Lower lobe of right lung (tissue), 2 donors: ENCODE results near the gene FGFRL1. TPM values are rescaled to one million over a fixed set of nuclear protein-coding genes. Genes with fewer than 3 reads are reported as not detected.

Source experiments
- ATAC-seq, 2 donors: fragments of 200-7000 bp; cut with Tn5 transposase; one replicate each; pipeline ENCODE4 v1.9.1; 2020 to 2022; ENCODE audit warnings: mild to moderate bottlenecking in 2 of 2, moderate library complexity in 2 of 2
- DNase-seq: peaks from one replicate; pipeline ENCODE4 v3.0.0-alpha.2; 2020
- H3K27ac ChIP-seq: fragments of 200-600 bp; one replicate; pipeline ENCODE4 v1.8.0; 2022
- H3K27me3 ChIP-seq: fragments of 200-600 bp; one replicate; pipeline ENCODE4 v1.8.0; 2022; ENCODE audit warnings: low read depth
- H3K36me3 ChIP-seq: fragments of 200-600 bp; one replicate; pipeline ENCODE4 v1.8.0; 2022; ENCODE audit warnings: mild to moderate bottlenecking
- H3K4me1 ChIP-seq: fragments of 200-600 bp; one replicate; pipeline ENCODE4 v1.8.0; 2022
- H3K4me3 ChIP-seq: fragments of 200-600 bp; one replicate; pipeline ENCODE4 v1.8.0; 2022; ENCODE audit warnings: mild to moderate bottlenecking
- H3K9me3 ChIP-seq: fragments of 200-600 bp; one replicate; pipeline ENCODE4 v1.8.0; 2022
- intact Hi-C: fragments of 100-400 bp; cut with DNase I; formaldehyde crosslinking; loops from one replicate; pipeline ENCODE4 v1.11.0; 2022
- total RNA-seq: library from RNA; stranded (reverse); fragmentation: NEBNext Ultra II Directional; extraction: Animal tissue kit (Norgen Biotek cat#: 25700); gene quantifications from one replicate; pipeline ENCODE4 v1.2.1, GENCODE V29; 2021
- TF ChIP-seq, protein P1 (sequence below): fragments of 200-600 bp; IDR thresholded peaks from one replicate; pipeline ENCODE4 v1.8.0; 2022; ENCODE audit warnings: antibody characterized with exemption, mild to moderate bottlenecking
- donor health status: DM: no; HTN: yes; CAD: no; lungs with severe emphysema.

FGFRL1 gene
- total RNA-seq, 1 donor from 2014 or later, result 23.4 TPM

DNA sequence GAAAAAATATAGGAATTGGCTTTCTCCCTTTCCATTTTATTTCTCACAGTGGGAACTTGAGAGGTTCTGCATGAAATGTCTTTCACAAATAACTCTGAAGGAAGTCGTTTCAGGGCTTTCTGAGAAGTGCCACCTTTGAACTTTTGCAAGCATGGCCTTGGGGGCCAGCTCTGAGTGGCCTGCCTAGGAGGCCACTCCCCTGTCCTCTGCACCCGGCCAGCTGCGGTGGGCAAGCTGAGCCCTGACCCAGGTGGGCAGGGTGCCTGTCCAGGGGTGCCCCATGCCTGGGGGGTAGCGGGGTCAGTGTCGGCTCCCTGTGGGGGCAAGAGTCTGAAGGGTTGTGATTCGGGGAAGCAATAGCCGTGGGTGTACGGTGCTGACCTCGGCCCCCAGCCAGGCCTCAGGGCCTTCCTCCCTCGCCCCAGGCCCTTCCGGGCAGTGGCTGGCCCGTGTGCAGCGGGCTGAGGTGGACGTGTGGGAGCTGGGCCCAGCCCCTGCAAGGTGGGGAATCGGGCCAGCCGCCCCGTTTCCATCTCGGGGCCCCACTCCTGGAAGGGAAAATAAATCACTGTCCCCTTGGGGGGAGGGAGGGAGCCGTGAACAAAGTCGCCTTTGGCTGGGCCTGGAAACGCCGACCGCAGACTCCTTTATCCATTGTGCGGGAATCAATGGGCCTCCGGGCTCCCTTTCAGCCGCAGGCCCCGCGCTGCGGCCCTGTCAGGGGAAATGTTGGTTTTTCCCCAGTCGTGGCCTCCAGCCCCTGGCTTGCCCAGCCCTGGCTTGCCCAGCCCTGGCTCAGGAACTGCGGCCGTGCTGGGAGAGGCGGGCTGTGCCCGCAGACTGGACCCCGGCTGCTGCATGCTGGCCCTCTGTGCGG is 3.1 kb downstream of the FGFRL1 start:
- H3K9me3 ChIP-seq, result no peaks in the 10 kb centered on the region
- DNase-seq, result no peak
- ATAC-seq, result no peak
- peaks cover 23% of the 10 kb centered on the region for H3K4me1 ChIP-seq
- no peaks in the 10 kb centered on the region for H3K27me3 ChIP-seq
- no peaks in the 10 kb centered on the region for H3K36me3 ChIP-seq
- no peak overlapping the region for H3K27ac ChIP-seq
- H3K4me3 ChIP-seq, result no peak overlapping the region
- TF ChIP-seq, protein P1, sequence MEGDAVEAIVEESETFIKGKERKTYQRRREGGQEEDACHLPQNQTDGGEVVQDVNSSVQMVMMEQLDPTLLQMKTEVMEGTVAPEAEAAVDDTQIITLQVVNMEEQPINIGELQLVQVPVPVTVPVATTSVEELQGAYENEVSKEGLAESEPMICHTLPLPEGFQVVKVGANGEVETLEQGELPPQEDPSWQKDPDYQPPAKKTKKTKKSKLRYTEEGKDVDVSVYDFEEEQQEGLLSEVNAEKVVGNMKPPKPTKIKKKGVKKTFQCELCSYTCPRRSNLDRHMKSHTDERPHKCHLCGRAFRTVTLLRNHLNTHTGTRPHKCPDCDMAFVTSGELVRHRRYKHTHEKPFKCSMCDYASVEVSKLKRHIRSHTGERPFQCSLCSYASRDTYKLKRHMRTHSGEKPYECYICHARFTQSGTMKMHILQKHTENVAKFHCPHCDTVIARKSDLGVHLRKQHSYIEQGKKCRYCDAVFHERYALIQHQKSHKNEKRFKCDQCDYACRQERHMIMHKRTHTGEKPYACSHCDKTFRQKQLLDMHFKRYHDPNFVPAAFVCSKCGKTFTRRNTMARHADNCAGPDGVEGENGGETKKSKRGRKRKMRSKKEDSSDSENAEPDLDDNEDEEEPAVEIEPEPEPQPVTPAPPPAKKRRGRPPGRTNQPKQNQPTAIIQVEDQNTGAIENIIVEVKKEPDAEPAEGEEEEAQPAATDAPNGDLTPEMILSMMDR, result no peak
- intact Hi-C loops, result no loop called here

DNA sequence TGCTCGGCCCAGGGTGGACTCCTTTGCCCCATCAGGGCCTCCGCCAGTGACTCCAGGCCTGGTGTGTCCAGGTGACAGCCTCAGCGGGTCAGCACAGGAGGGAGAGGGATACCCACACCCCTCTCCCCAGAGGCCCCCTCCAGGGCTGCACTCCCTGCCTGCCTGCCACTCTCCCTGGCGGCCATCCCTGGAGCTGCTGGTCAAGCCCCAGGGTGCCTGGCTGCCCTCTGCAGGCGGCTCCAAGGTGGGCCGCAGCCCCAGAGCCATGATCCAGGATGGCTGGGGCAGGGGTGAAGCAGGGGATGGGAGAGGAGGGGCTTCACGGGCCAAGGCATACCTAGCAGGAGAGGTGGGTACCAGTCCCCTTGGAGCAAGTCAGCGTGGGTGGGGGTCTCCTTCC is 3.8 kb downstream of the FGFRL1 start:
- no peaks in the 10 kb centered on the region for H3K27me3 ChIP-seq
- DNase-seq (no peak), ATAC-seq (no peak)
- no peaks in the 10 kb centered on the region for H3K9me3 ChIP-seq
- no peaks in the 10 kb centered on the region for H3K36me3 ChIP-seq
- TF ChIP-seq, protein P1, result no peak
- peaks cover 19% of the 10 kb centered on the region for H3K4me1 ChIP-seq
- no peak overlapping the region for H3K27ac ChIP-seq
- no peak overlapping the region for H3K4me3 ChIP-seq
- intact Hi-C loops, result no loop called here

DNA sequence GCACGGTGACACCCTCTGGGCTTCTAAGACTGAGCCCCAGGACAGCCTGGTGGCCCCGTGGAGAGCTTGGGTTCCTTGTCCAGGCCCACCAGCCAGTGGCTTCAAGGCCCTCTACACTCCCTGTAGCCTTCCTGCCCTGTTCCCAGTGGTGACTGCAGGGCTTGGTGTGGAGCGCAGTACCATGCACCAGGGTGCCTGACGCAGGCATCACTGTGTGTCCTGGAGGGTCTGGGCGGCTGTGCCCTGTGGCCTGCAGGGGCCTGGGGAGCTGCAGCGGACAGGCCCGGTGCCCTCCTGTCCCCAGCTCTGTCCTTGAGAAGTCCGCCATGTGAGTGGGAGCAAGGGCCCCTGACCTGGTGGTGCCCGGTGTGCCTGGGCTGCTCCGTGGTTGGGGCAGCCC is 4.3 kb downstream of the FGFRL1 start:
- H3K9me3 ChIP-seq, result no peaks in the 10 kb centered on the region
- no peak for DNase-seq
- no peak for ATAC-seq
- intact Hi-C loops, result no loop called here
- H3K4me3 ChIP-seq, result no peak overlapping the region
- no peaks in the 10 kb centered on the region for H3K27me3 ChIP-seq
- peaks cover 14% of the 10 kb centered on the region for H3K4me1 ChIP-seq
- H3K36me3 ChIP-seq, result no peaks in the 10 kb centered on the region
- TF ChIP-seq, protein P1, result no peak
- no peak overlapping the region for H3K27ac ChIP-seq

DNA sequence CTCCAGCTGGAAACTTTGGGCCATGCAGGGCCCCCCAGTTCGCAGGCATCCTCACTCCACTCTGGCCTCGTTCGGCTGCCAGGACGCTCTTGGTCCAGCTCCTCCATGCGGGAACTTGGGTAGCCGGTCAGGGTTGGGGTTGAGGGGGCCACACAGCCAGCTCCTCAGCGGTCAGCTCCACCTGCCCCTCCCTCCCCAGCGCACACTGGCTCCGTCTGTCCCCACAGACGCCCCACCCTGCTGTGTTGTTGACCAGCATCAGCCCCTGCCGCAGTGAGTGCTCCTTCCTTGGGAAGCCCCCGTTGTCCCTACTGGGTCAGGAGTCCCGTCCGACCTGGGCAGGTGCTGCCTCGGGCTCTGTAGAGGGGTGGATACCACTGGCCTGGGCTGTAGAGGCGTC is 5.8 kb downstream of the FGFRL1 start:
- Histone ChIP-seq H3K27me3 (no peaks in the 10 kb centered on the region), H3K36me3 (no peaks in the 10 kb centered on the region), H3K27ac (no peak overlapping the region), H3K9me3 (no peaks in the 10 kb centered on the region), H3K4me3 (no peak overlapping the region), H3K4me1 (peaks cover 9% of the 10 kb centered on the region)
- intact Hi-C loops, result no loop called here
- DNase-seq (no peak), ATAC-seq (no peak)
- TF ChIP-seq, protein P1, result no peak

DNA sequence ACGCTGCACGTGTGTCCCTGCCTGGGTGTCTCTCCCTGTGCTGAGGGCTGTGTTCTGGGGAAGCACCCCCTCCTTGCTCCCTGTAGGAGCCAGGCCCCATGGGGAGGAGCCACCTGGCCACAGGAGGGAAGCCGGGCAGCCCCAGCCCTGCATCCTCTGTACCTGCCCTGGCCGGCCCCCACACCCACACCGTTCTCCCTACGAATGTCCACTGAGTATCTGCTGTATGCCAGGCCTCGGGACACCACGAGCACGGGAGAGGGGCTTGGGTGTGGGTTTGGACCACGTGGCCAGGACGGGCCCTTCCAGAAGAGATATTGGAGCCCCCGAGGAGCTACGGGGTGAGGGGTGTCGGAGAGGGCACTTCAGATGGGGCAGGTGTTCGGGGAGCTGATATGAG is 6.3 kb downstream of the FGFRL1 start:
- H3K9me3 ChIP-seq, result no peaks in the 10 kb centered on the region
- no peak overlapping the region for H3K4me3 ChIP-seq
- no peak for ATAC-seq
- H3K36me3 ChIP-seq, result no peaks in the 10 kb centered on the region
- TF ChIP-seq, protein P1, result no peak
- H3K27ac ChIP-seq, result no peak overlapping the region
- intact Hi-C loops, result no loop called here
- DNase-seq, result no peak
- H3K4me1 ChIP-seq, result peaks cover 4% of the 10 kb centered on the region
- no peaks in the 10 kb centered on the region for H3K27me3 ChIP-seq
